Esophagus muscularis mucosa (tissue), 4 donors: Measurements from ENCODE around the gene DYNLT4. TPM values are rescaled to one million over a fixed set of nuclear protein-coding genes. Genes with fewer than 3 reads are reported as not detected.

Experiments
- DNase-seq: peaks from one replicate; pipeline ENCODE4 v3.0.0-alpha.2; 2017; ENCODE audit errors: extremely low spot score
- H3K27ac ChIP-seq, 4 donors: fragments of 200-600 bp; sonication (generic); replicated peaks in 1 of 4; 1 replicate in 3 of 4; 2 replicates in 1 of 4; pipeline ENCODE4 v1.5.1; 2016 to 2019; ENCODE audit warnings: mild to moderate bottlenecking in 1 of 4
- H3K27me3 ChIP-seq, 4 donors: fragments of 200-600 bp; sonication (generic); one replicate each; pipeline versions ENCODE4 v1.5.1 to v1.6.0; 2016 to 2019
- H3K36me3 ChIP-seq, 4 donors: fragments of 200-600 bp; sonication (generic); one replicate each; pipeline ENCODE4 v1.5.1; 2016 to 2019
- H3K4me1 ChIP-seq, 4 donors: fragments of 200-600 bp; sonication (generic); one replicate each; pipeline ENCODE4 v1.5.1; 2016 to 2019
- H3K4me3 ChIP-seq, 4 donors: fragments of 200-600 bp; sonication (generic); 1 replicate in 2 of 4; 2 replicates in 2 of 4; pipeline ENCODE4 v1.5.1; 2016 to 2019; ENCODE audit warnings: mild to moderate bottlenecking in 4 of 4, moderate library complexity in 1 of 4
- H3K9me3 ChIP-seq, 4 donors: fragments of 200-600 bp; sonication (generic); 1 replicate in 3 of 4; 2 replicates in 1 of 4; pipeline ENCODE4 v1.5.1; 2016 to 2019
- EP300 ChIP-seq: sonication (generic); formaldehyde crosslinking; IDR thresholded peaks from one replicate; pipeline ENCODE4 v1.6.1; 2017; ENCODE audit warnings: antibody characterized with exemption
- POLR2A ChIP-seq: fragments of 450-650 bp; IDR thresholded peaks from one replicate; pipeline ENCODE4 v1.6.1; 2017; ENCODE audit warnings: antibody characterized with exemption, moderate library complexity, mild to moderate bottlenecking, low read depth
- POLR2AphosphoS5 ChIP-seq, 2 donors: sonication (generic); formaldehyde crosslinking; IDR thresholded peaks; one replicate each; pipeline ENCODE4 v1.6.1; 2017; ENCODE audit warnings: antibody characterized with exemption in 2 of 2
- WGBS: methylation state at CpG from one replicate; pipeline ENCODE4 v1.1.5; 2018; 5-methylcytosine and 5-hydroxymethylcytosine counted together
- intact Hi-C: fragments of 100-400 bp; cut with DNase I; formaldehyde crosslinking; loops from one replicate; pipeline ENCODE4 v1.15.1; 2023
- total RNA-seq, 4 donors: library from RNA; depleted of rRNA; stranded (reverse); fragments of >200 nt; gene quantifications; one replicate each; pipeline versions ENCODE4 v1.1.0 to v1.2.1, GENCODE V29; 2016
- TF ChIP-seq, protein P1 (sequence below), 3 experiments: fragments of 200-600 bp in 2 of 3; fragments of 450-650 bp in 1 of 3; sonication (generic) in 2 of 3; IDR thresholded peaks; one replicate each; pipeline ENCODE4 v1.5.1; 2017 to 2019; ENCODE audit warnings: antibody characterized with exemption in 3 of 3, mild to moderate bottlenecking in 2 of 3, moderate library complexity in 1 of 3

DYNLT4 gene
- total RNA-seq, 4 donors from 2014 or later, result 0.83 TPM; not detected in 3

DNA sequence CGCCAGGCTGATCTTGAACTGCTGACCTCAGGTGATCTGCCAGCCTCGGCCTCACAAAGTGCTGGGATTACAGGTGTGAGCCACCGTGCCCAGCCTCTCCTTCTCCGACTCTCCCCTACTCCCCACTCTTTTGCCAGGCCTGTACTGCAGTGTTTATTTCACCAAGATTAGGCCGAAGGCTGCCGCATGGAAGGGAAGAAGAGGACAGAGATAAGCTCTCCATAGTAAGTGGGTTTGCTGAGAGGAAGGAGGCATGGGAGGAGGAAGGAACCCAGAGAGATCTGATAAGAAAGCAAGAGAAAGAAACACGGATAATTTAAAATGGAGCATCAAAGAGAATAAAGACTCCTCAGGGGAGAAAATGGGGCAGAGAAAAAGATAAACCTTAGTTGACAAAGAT lies 27.2 kb upstream of the DYNLT4 start:
- Histone ChIP-seq H3K27me3 (no peaks in the 10 kb centered on the region), H3K4me3 (no peak overlapping the region), H3K9me3 (no peaks in the 10 kb centered on the region), H3K4me1 (peaks cover 0 to 8% (median 8%) of the 10 kb centered on the region in 4 donors), H3K36me3 (peaks cover 0 to 2% (median 0%) of the 10 kb centered on the region in 4 donors), H3K27ac (no peak overlapping the region)
- DNase-seq, result no peak
- intact Hi-C loops, result loop anchor here (10.0 kb wide), 2 partner anchors 150 to 470 kb away; partner anchors contain the start of gene EIF2B3
- WGBS, result 71% methylated on average over 7 of the region's 7 CpGs
- TF ChIP-seq POLR2AphosphoS5 (IDR thresholded peaks at IDR 0.05) (no peak), EP300 (no peak), POLR2A (no peak)
- TF ChIP-seq, protein P1, sequence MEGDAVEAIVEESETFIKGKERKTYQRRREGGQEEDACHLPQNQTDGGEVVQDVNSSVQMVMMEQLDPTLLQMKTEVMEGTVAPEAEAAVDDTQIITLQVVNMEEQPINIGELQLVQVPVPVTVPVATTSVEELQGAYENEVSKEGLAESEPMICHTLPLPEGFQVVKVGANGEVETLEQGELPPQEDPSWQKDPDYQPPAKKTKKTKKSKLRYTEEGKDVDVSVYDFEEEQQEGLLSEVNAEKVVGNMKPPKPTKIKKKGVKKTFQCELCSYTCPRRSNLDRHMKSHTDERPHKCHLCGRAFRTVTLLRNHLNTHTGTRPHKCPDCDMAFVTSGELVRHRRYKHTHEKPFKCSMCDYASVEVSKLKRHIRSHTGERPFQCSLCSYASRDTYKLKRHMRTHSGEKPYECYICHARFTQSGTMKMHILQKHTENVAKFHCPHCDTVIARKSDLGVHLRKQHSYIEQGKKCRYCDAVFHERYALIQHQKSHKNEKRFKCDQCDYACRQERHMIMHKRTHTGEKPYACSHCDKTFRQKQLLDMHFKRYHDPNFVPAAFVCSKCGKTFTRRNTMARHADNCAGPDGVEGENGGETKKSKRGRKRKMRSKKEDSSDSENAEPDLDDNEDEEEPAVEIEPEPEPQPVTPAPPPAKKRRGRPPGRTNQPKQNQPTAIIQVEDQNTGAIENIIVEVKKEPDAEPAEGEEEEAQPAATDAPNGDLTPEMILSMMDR (IDR thresholded peaks at IDR 0.05), result no peak

DNA sequence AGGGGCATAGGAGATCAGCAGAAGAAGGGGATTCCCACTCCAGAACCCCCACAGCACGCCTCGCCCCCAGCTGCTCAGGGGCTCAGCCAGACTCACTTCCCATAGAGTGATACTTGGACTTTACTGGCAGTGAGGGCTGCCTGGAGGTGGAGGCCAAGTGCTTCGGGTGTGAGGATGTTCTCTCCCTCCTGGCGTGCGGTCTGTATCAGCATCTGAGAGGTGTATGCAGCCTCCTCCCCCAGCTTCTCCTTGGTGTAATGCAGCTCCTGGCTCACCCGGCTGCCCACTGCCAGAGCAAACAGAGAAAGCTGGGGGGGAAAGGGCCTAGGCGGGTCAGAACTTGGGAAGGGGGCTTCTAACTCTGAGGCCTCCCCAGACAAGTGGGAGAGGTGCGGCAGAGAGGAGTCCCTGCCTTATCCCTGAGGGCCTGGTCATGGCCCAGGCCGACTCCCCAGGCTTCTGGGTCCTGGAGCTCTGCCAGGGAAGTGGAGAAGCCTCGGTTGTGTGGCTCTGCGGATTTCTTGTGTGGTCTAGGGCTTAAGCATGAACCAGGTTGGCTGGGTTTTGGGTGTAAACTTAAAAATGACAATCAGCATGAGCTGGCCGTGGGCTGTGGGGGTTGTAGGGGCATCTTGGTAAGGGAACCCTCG lies 25.0 kb upstream of the DYNLT4 start:
- Histone ChIP-seq H3K9me3 (no peaks in the 10 kb centered on the region), H3K4me1 (peaks cover 0 to 8% (median 8%) of the 10 kb centered on the region in 4 donors), H3K27ac (no peak overlapping the region), H3K36me3 (peaks cover 0 to 8% (median 3%) of the 10 kb centered on the region in 4 donors), H3K4me3 (no peak overlapping the region), H3K27me3 (no peaks in the 10 kb centered on the region)
- DNase-seq, result no peak
- intact Hi-C loops, result loop anchor here (10.0 kb wide), 2 partner anchors 153 to 473 kb away; partner anchors contain the start of gene EIF2B3
- TF ChIP-seq, protein P1 (IDR thresholded peaks at IDR 0.05), result no peak
- TF ChIP-seq POLR2A, result no peak
- TF ChIP-seq EP300, result no peak
- TF ChIP-seq POLR2AphosphoS5 (IDR thresholded peaks at IDR 0.05), result no peak
- WGBS, result 78% methylated on average over 9 of the region's 13 CpGs

DNA sequence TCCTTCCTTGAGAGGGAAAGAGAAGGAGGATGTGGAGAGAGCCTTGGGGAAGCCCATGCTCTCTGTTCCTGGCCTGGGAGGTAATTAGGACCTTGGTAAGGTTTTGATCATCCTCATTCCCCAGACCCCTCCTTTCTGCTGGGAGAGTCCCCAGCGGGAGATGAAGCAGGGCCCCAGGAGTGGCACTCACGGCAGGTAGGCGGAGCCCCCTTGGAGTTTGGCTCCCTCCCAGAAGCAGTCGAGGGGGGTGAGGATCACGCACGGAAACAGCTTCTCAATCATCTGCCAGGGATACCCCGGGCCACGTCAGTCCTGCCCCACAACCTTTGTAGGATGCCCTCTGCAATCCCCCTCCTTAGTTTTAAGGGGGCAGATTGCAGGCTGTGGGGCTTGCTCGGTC lies 24.4 kb upstream of the DYNLT4 start:
- no peaks in the 10 kb centered on the region for H3K27me3 ChIP-seq
- no peak for DNase-seq
- TF ChIP-seq POLR2AphosphoS5 (IDR thresholded peaks at IDR 0.05) (no peak), POLR2A (no peak), EP300 (no peak)
- TF ChIP-seq, protein P1 (IDR thresholded peaks at IDR 0.05), result no peak
- H3K9me3 ChIP-seq, result no peaks in the 10 kb centered on the region
- intact Hi-C loops, result loop anchor here (10.0 kb wide), 2 partner anchors 153 to 473 kb away; partner anchors contain the start of gene EIF2B3
- H3K4me3 ChIP-seq, result no peak overlapping the region
- H3K36me3 ChIP-seq, result peaks cover 0 to 15% (median 6%) of the 10 kb centered on the region in 4 donors
- H3K4me1 ChIP-seq, result peaks cover 0 to 14% (median 9%) of the 10 kb centered on the region in 4 donors
- 41% methylated on average over 5 of the region's 9 CpGs for WGBS
- no peak overlapping the region for H3K27ac ChIP-seq

DNA sequence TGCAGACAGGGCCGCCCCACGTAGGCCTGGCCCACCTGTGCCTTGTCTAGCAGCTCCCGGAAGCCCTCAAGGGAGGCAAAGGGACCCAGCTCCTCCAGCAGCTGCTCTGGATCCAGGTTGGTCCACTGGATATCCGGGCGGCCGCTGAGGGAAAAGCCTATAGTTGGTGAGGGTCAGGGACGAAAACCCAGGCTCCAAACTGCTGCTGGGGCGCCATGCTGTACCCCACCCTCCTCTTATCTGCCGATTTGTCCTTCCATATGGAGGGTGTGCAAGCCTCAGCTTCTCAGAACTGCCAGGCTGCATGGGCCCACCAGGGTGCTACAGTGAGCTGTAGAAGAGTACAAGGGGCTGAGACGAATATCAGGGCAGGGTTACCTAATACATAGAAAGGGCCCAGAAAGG lies 23.8 kb upstream of the DYNLT4 start:
- Histone ChIP-seq H3K27ac (no peak overlapping the region), H3K4me3 (no peak overlapping the region), H3K27me3 (no peaks in the 10 kb centered on the region), H3K9me3 (no peaks in the 10 kb centered on the region), H3K4me1 (peaks cover 4 to 13% (median 7%) of the 10 kb centered on the region in 4 donors), H3K36me3 (peaks cover 0 to 18% (median 8%) of the 10 kb centered on the region in 4 donors)
- DNase-seq, result no peak
- intact Hi-C loops, result loop anchor here (10.0 kb wide), 2 partner anchors 154 to 474 kb away; partner anchors contain the start of gene EIF2B3
- 89% methylated on average over 4 of the region's 10 CpGs for WGBS
- no peak for TF ChIP-seq EP300
- TF ChIP-seq, protein P1 (IDR thresholded peaks at IDR 0.05), result no peak
- TF ChIP-seq POLR2A, result no peak
- no peak for TF ChIP-seq POLR2AphosphoS5 (IDR thresholded peaks at IDR 0.05)
